OCI-LY3 (cell line): Measurements from ENCODE around the gene KIFC1.

ENCODE experiments used
- EZH2phosphoT487 ChIP-seq: fragments of 200-600 bp; shearing (Covaris generic); IDR thresholded peaks from 2 replicates; pipeline ENCODE4 v1.6.1; 2018; ENCODE audit warnings: antibody characterized with exemption, mixed run types, low read depth
- TF ChIP-seq, protein P1 (sequence below): fragments of 200-600, 300-600 bp; sonication (generic); IDR thresholded peaks from 2 replicates; pipeline ENCODE4 v1.5.1; 2014; ENCODE audit warnings: antibody characterized with exemption, low read length, low read depth

DNA sequence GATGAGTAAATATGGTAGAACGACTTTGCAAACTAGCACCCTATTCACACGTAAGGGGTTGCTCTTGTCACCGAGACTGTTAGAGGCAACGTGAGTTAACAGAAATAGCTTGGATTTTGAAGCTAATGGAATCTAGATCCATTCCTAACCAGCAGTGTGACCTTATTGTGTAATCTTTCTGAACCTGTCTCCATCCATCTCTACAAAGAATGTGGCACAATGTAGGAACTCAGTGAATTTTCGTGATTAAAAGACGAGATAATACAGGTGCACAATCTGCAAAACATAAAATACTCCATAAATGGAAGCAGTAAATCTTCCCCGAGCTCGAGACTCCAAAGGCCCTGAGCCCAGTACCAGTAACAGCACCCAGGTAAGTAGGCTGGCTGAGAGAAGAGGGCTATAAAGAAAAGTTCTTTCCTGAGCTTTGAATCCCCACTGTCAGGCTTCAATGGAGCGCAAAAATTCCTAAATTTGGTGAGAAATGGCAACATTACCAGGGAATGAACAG lies 801 bp upstream of the KIFC1 start:
- TF ChIP-seq, protein P1, sequence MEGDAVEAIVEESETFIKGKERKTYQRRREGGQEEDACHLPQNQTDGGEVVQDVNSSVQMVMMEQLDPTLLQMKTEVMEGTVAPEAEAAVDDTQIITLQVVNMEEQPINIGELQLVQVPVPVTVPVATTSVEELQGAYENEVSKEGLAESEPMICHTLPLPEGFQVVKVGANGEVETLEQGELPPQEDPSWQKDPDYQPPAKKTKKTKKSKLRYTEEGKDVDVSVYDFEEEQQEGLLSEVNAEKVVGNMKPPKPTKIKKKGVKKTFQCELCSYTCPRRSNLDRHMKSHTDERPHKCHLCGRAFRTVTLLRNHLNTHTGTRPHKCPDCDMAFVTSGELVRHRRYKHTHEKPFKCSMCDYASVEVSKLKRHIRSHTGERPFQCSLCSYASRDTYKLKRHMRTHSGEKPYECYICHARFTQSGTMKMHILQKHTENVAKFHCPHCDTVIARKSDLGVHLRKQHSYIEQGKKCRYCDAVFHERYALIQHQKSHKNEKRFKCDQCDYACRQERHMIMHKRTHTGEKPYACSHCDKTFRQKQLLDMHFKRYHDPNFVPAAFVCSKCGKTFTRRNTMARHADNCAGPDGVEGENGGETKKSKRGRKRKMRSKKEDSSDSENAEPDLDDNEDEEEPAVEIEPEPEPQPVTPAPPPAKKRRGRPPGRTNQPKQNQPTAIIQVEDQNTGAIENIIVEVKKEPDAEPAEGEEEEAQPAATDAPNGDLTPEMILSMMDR, result no peak
- no peak for TF ChIP-seq EZH2phosphoT487
